ENCODE measurements around the gene SLC41A2. TPM values are rescaled to one million over a fixed set of nuclear protein-coding genes. Genes with fewer than 3 reads are reported as not detected.

Gene SLC41A2
- total RNA-seq, 1 experiment from 2014 or later = 14.8 TPM

DNA sequence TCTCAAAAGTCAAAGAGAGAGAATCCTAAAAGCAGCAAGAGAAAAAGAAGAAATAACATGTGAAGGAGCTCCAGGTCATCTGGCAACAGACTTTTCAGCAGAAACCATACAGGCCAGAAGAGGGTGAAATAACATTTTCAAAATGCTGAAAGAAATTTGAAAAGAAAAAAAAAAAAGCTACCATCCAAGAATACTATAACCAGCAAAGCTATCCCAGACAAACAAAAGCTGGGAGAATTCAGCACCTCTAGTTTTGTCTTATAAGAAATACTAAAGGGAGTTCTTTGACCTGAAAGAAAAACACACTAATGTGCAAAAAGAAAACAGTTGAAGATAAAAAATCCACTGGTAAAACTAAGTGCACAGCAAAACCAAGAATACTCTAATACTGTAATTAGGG is 36.8 kb downstream of the SLC41A2 start:
- Histone ChIP-seq H3K4me1 (replicated peaks; ENCODE audit: insufficient read depth) (no peaks in the 10 kb centered on the region), H3K27me3 (ENCODE audit: insufficient read depth, low read depth) (no peaks in the 10 kb centered on the region), H3K79me2 (ENCODE audit: low read depth) (no peaks in the 10 kb centered on the region), H2AFZ (no peak overlapping the region), H3F3A (ENCODE audit: insufficient read depth, low read depth) (no peaks in the 10 kb centered on the region; the same call in 1 of the 2 replicates), H3K4me2 (no peak overlapping the region), H3K36me3 (ENCODE audit: low read depth) (no peaks in the 10 kb centered on the region), H3K9me2 (ENCODE audit: insufficient read depth) (no peaks in the 10 kb centered on the region), H3K9me3 (ENCODE audit: insufficient read depth, low read depth) (peaks cover 11% of the 10 kb centered on the region; the same call in 1 of the 2 replicates), H4K20me1 (ENCODE audit: insufficient read depth) (no peaks in the 10 kb centered on the region), H3K27ac (no peak overlapping the region), H3K4me3 (no peak overlapping the region)
- CTCF ChIA-PET = no interaction called here
- no TSS peak for BruUV-seq (replicated peaks)
- DNase-seq = no peak
- intact Hi-C loops (cut with micrococcal nuclease; ENCODE audit: unreplicated experiment) = no loop called here
- POLR2A ChIA-PET (ENCODE audit: unreplicated experiment) = no interaction called here
- no peak for TF ChIP-seq EZH2 (IDR thresholded peaks at IDR 0.05; ENCODE audit: low read depth)
- TF ChIP-seq, protein P1, sequence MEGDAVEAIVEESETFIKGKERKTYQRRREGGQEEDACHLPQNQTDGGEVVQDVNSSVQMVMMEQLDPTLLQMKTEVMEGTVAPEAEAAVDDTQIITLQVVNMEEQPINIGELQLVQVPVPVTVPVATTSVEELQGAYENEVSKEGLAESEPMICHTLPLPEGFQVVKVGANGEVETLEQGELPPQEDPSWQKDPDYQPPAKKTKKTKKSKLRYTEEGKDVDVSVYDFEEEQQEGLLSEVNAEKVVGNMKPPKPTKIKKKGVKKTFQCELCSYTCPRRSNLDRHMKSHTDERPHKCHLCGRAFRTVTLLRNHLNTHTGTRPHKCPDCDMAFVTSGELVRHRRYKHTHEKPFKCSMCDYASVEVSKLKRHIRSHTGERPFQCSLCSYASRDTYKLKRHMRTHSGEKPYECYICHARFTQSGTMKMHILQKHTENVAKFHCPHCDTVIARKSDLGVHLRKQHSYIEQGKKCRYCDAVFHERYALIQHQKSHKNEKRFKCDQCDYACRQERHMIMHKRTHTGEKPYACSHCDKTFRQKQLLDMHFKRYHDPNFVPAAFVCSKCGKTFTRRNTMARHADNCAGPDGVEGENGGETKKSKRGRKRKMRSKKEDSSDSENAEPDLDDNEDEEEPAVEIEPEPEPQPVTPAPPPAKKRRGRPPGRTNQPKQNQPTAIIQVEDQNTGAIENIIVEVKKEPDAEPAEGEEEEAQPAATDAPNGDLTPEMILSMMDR (conservative IDR thresholded peaks at IDR 0.05) = no peak

DNA sequence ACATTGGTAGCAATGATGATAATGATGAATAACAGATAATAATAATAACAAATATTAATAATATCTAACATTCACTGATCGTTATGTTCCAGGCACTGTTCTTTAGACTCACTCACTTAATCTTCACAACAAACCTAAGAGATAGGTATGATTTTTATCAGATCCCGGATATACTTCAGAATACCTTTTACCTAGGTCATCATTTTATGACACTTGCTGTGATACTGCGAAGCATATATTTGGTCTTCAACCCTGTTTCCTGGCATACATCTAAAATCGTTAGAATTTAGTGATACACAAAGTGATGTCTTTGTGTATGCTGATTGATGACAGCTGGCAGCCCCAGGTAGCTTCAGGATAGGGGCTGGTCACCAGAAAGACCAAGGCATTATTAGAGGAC is 46.1 kb downstream of the SLC41A2 start:
- Histone ChIP-seq H3K9me3 (ENCODE audit: insufficient read depth, low read depth) (no peaks in the 10 kb centered on the region), H3K27me3 (ENCODE audit: insufficient read depth, low read depth) (no peaks in the 10 kb centered on the region), H3K27ac (no peak overlapping the region), H3K36me3 (ENCODE audit: low read depth) (no peaks in the 10 kb centered on the region), H3K4me2 (no peak overlapping the region), H3K9me2 (ENCODE audit: insufficient read depth) (no peaks in the 10 kb centered on the region), H3K4me1 (replicated peaks; ENCODE audit: insufficient read depth) (no peaks in the 10 kb centered on the region), H3K79me2 (ENCODE audit: low read depth) (no peaks in the 10 kb centered on the region), H4K20me1 (ENCODE audit: insufficient read depth) (no peaks in the 10 kb centered on the region), H2AFZ (no peak overlapping the region), H3K4me3 (no peak overlapping the region), H3F3A (ENCODE audit: insufficient read depth, low read depth) (no peaks in the 10 kb centered on the region)
- intact Hi-C loops (cut with micrococcal nuclease; ENCODE audit: unreplicated experiment) = no loop called here
- TF ChIP-seq EZH2 (IDR thresholded peaks at IDR 0.05; ENCODE audit: low read depth) = no peak
- TF ChIP-seq, protein P1 (conservative IDR thresholded peaks at IDR 0.05) = no peak
- ChIA-PET POLR2A (ENCODE audit: unreplicated experiment) (no interaction called here), CTCF (no interaction called here)
- no TSS peak for BruUV-seq (replicated peaks)
- DNase-seq = no peak

DNA sequence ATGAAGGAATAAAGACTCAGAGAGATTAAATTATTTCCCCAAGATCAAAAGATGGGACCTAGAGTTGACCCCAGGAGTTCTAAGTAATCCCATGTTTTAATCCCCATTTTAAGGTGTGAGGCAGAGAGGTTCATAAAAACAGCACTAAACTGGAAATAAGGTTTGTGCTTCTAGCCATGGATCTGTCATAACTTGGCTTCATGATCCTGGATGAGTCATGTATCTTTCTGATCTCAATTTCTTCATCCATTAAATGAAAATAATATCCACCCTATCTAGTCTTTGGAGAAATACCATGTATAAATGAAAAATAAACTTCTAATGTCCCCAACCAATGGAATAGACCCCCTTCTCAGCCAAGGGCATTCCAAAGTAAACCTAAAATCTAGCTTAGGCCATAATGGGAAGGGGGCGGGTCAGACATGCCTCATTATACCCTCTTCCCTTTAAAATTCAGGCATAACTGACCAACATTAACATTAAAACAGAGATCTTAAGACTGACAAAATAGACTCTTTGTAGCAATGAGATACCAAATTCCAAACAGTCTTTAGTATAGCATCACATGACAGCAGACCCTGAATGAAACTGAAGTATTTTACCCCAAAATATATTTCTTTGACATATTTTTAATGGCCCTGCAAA is 47.8 kb downstream of the SLC41A2 start:
- no peak for TF ChIP-seq EZH2 (IDR thresholded peaks at IDR 0.05; ENCODE audit: low read depth)
- TF ChIP-seq, protein P1 (conservative IDR thresholded peaks at IDR 0.05) = no peak
- H2AFZ ChIP-seq = no peak overlapping the region
- no peak overlapping the region for H3K4me3 ChIP-seq
- H4K20me1 ChIP-seq (ENCODE audit: insufficient read depth) = no peaks in the 10 kb centered on the region
- H3K27me3 ChIP-seq (ENCODE audit: insufficient read depth, low read depth) = no peaks in the 10 kb centered on the region
- no peaks in the 10 kb centered on the region for H3K79me2 ChIP-seq (ENCODE audit: low read depth)
- ChIA-PET POLR2A (ENCODE audit: unreplicated experiment) (no interaction called here), CTCF (no interaction called here)
- no peaks in the 10 kb centered on the region for H3F3A ChIP-seq (ENCODE audit: insufficient read depth, low read depth)
- H3K4me1 ChIP-seq (replicated peaks; ENCODE audit: insufficient read depth) = no peaks in the 10 kb centered on the region
- no peak overlapping the region for H3K27ac ChIP-seq
- H3K9me2 ChIP-seq (ENCODE audit: insufficient read depth) = no peaks in the 10 kb centered on the region
- intact Hi-C loops (cut with micrococcal nuclease; ENCODE audit: unreplicated experiment) = no loop called here
- H3K4me2 ChIP-seq = no peak overlapping the region
- H3K9me3 ChIP-seq (ENCODE audit: insufficient read depth, low read depth) = no peaks in the 10 kb centered on the region
- no peak for DNase-seq
- no TSS peak for BruUV-seq (replicated peaks)
- H3K36me3 ChIP-seq (ENCODE audit: low read depth) = no peaks in the 10 kb centered on the region
